Measurements from ENCODE around the gene SLIT3.

Gene SLIT3

GRCh38 chr5:169273451-169273850 is 27.5 kb downstream of the SLIT3 start:
- DNase-seq, result no peak
- H3K4me3 ChIP-seq (ENCODE audit: low read depth, low read length), result no peak overlapping the region
- in situ Hi-C loops (cut with HindIII; ENCODE audit: low pct_ligation_motif_present, low sequenced_read_pairs), result no loop called here
- no peak overlapping the region for H3K27ac ChIP-seq
- no peaks in the 10 kb centered on the region for H3K36me3 ChIP-seq (replicated peaks)
- TF ChIP-seq CTCF (IDR thresholded peaks at IDR 0.05; ENCODE audit: low read depth, low read length, missing control alignments), result no peak
- no peaks in the 10 kb centered on the region for H3K27me3 ChIP-seq (replicated peaks)

DNA sequence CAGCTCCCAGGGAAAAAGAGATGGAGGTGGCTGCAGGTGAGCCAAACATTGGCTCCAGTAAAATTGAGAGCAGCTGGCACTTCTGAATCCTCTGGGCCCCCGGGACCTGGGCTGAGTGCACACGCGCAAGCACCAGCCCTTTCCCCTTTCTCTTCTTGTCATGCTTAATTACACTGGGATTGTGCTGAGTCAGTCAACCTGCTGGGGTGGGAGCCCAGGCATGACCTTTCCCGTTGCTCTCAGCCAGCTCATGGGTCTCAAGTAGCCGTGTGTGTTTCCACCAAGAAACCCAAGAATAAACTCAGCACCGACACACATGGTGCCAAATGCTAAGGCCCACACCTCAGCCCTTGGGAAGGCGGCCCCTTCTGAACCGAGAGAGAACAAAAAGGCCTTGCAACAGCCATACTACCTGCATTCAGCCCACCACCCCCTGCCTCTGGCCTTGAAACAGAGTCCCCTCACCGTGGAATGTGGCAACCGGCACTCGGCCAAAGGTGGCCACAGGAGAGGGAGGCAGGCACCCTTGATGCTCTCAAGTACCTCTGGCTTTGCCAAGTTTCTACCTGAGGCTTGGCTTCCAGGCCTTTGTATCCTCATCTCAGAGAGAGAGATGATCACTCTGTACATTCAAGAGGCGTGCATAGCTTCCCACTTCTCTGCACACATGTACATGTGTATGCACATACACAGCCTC is 28.1 kb downstream of the SLIT3 start:
- H3K27ac ChIP-seq, result no peak overlapping the region
- no peak for DNase-seq
- H3K4me3 ChIP-seq (ENCODE audit: low read depth, low read length), result no peak overlapping the region
- no peaks in the 10 kb centered on the region for H3K36me3 ChIP-seq (replicated peaks)
- TF ChIP-seq CTCF (IDR thresholded peaks at IDR 0.05; ENCODE audit: low read depth, low read length, missing control alignments), result no peak
- no peaks in the 10 kb centered on the region for H3K27me3 ChIP-seq (replicated peaks)
- in situ Hi-C loops (cut with HindIII; ENCODE audit: low pct_ligation_motif_present, low sequenced_read_pairs), result no loop called here

- Histone ChIP-seq H3K27ac (no peak overlapping the region), H3K27me3 (replicated peaks) (no peaks in the 10 kb centered on the region), H3K4me3 (ENCODE audit: low read depth, low read length) (no peak overlapping the region), H3K36me3 (replicated peaks) (no peaks in the 10 kb centered on the region)
- TF ChIP-seq CTCF (IDR thresholded peaks at IDR 0.05; ENCODE audit: low read depth, low read length, missing control alignments), result no peak
- in situ Hi-C loops (cut with HindIII; ENCODE audit: low pct_ligation_motif_present, low sequenced_read_pairs), result no loop called here
- no peak for DNase-seq
Measured at GRCh38 chr5:169272111-169272510, 28.8 kb downstream of the SLIT3 start.

DNA sequence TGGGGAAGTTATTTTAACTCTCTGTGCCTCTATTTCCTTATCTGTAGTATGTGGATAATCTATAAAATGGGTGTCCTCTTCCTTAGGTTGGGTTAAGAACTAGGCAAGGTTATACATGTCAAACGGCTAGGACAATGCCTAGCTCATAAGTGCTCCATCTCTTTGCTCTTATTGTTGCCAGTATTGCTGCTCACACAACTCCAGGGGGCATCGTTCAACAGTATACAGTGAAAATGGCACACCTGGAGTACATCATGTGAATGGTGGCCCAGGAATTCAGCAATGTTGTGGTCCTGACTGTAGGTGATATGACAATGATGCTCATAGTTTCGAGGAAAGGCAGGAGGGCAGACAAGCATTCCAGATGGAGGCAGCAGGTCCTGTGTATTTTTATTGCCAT is 30.1 kb downstream of the SLIT3 start:
- Histone ChIP-seq H3K27me3 (replicated peaks) (no peaks in the 10 kb centered on the region), H3K27ac (no peak overlapping the region), H3K36me3 (replicated peaks) (no peaks in the 10 kb centered on the region), H3K4me3 (ENCODE audit: low read depth, low read length) (no peak overlapping the region)
- in situ Hi-C loops (cut with HindIII; ENCODE audit: low pct_ligation_motif_present, low sequenced_read_pairs), result no loop called here
- no peak for TF ChIP-seq CTCF (IDR thresholded peaks at IDR 0.05; ENCODE audit: low read depth, low read length, missing control alignments)
- DNase-seq, result no peak

DNA sequence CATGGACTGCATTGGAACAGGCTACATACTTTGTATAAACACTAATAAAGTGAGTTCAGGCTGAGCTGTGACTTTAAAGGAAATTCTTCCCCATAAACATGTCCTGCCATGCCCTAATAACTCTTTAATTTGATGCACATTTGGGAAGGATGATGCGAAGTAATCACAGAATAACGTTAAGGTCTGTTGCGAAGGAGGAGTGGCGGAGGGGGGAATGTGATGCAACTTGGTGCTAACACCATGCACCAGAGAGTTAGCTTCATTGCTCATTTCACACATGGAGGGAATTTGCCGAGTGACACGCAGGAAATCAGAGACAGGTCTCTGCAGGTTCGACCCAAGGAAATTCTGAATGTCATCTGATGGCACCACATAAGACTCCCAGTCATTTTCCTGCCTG is 32.9 kb downstream of the SLIT3 start:
- TF ChIP-seq CTCF (IDR thresholded peaks at IDR 0.05; ENCODE audit: low read depth, low read length, missing control alignments), result no peak
- no peak for DNase-seq
- no peaks in the 10 kb centered on the region for H3K27me3 ChIP-seq (replicated peaks)
- H3K27ac ChIP-seq, result no peak overlapping the region
- no peaks in the 10 kb centered on the region for H3K36me3 ChIP-seq (replicated peaks)
- in situ Hi-C loops (cut with HindIII; ENCODE audit: low pct_ligation_motif_present, low sequenced_read_pairs), result no loop called here
- H3K4me3 ChIP-seq (ENCODE audit: low read depth, low read length), result no peak overlapping the region

DNA sequence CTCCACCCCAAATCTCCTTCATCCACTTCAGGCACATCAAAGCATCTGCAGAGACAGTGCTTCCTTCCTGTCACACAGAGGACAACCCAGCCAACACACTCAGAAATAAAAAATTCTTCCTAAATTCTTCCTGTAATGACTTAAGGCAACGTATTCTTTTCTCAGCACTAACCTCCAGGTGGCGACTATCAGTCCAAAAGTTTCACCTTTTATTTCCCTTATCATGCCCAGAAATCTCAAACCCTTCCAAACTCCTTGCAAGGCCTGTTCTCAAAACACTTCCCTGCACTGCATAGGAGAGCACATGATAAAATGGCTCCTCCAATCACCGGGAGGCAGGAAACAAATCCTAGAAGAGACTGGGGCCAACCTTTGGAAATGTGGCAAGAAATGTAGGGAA is 35.1 kb downstream of the SLIT3 start:
- TF ChIP-seq CTCF (IDR thresholded peaks at IDR 0.05; ENCODE audit: low read depth, low read length, missing control alignments), result peak; percentile 37
- no peak for DNase-seq

More for the DNA sequence above, 35.1 kb downstream of the SLIT3 start:
- Histone ChIP-seq H3K4me3 (ENCODE audit: low read depth, low read length) (no peak overlapping the region), H3K27ac (no peak overlapping the region), H3K36me3 (replicated peaks) (no peaks in the 10 kb centered on the region), H3K27me3 (replicated peaks) (no peaks in the 10 kb centered on the region)
- in situ Hi-C loops (cut with HindIII; ENCODE audit: low pct_ligation_motif_present, low sequenced_read_pairs), result no loop called here
